ENCODE measurements around the gene EBF3.

Gene EBF3

GRCh38 chr10:129963641-129964501 is at the start of gene EBF3:
Gene EBF3, minus strand, starts transcription at chr10:129964274. Its CDS starts 506 bp downstream, at chr10:129963768.
- DNase-seq, result no peak

- no peak for DNase-seq
These were observed 49.5 kb upstream of the EBF3 start for GRCh38 chr10:130013335-130014262.

- DNase-seq, result no peak
These were observed 48.1 kb upstream of the EBF3 start for GRCh38 chr10:130012129-130012528.

GRCh38 chr10:130010653-130011052 is 46.6 kb upstream of the EBF3 start:
- no peak for DNase-seq

- no peak for DNase-seq
These were observed 45.2 kb upstream of the EBF3 start for GRCh38 chr10:130009228-130009627.

- DNase-seq, result no peak
These were observed 39.9 kb upstream of the EBF3 start for GRCh38 chr10:130003787-130004613.

- DNase-seq, result no peak
These were observed 39.1 kb upstream of the EBF3 start for GRCh38 chr10:130003166-130003565.

- DNase-seq, result no peak
These were observed 38.5 kb upstream of the EBF3 start for GRCh38 chr10:130002606-130003005.

GRCh38 chr10:130000918-130001317 is 36.8 kb upstream of the EBF3 start:
- DNase-seq, result no peak

GRCh38 chr10:129999140-129999539 is 35.1 kb upstream of the EBF3 start:
- DNase-seq, result no peak

GRCh38 chr10:129993621-129994020 is 29.5 kb upstream of the EBF3 start:
- no peak for DNase-seq

- DNase-seq, result no peak
These were observed 28.3 kb upstream of the EBF3 start for GRCh38 chr10:129992356-129992755.

- DNase-seq, result no peak
These were observed 18.8 kb upstream of the EBF3 start for GRCh38 chr10:129982825-129983224.

GRCh38 chr10:129978980-129979379 is 14.9 kb upstream of the EBF3 start:
- no peak for DNase-seq

- no peak for DNase-seq
These were observed 14.2 kb upstream of the EBF3 start for GRCh38 chr10:129978322-129978721.

- DNase-seq, result no peak
These were observed 13.7 kb upstream of the EBF3 start for GRCh38 chr10:129977794-129978193.

GRCh38 chr10:129973674-129974059 is 9.6 kb upstream of the EBF3 start:
- DNase-seq, result no peak

GRCh38 chr10:129972966-129973673 is 9.0 kb upstream of the EBF3 start:
- DNase-seq, result no peak

GRCh38 chr10:129972145-129972965 is 8.3 kb upstream of the EBF3 start:
- no peak for DNase-seq
